HUES48 (cell line): Measurements from ENCODE around the gene CBY1.
A peak's percentile ranks its signal among the peaks of the same experiment; 100 is the strongest.
"Not testable (repeated sequence)": the region's sequence is repeated elsewhere in the genome, so short reads cannot be mapped to it uniquely, and the experiment has no call there.

Experiments
- H3K27ac ChIP-seq: one replicate; pipeline ENCODE4 v1.7.0; 2013; ENCODE audit warnings: low read depth, low read length, inconsistent platforms
- H3K27me3 ChIP-seq: 2 replicates; pipeline ENCODE4 v1.6.1; 2013; ENCODE audit warnings: mild to moderate bottlenecking, low read length; ENCODE audit not compliant: control insufficient read depth, insufficient read depth
- H3K36me3 ChIP-seq: 2 replicates; pipeline ENCODE4 v1.6.1; 2013; ENCODE audit warnings: low read length; ENCODE audit not compliant: control insufficient read depth, insufficient read depth
- H3K4me1 ChIP-seq: 2 replicates; pipeline ENCODE4 v1.6.1; 2013; ENCODE audit warnings: mild to moderate bottlenecking, low read length; ENCODE audit not compliant: control insufficient read depth, insufficient read depth
- H3K4me3 ChIP-seq: 2 replicates; pipeline ENCODE4 v1.5.1; 2013; ENCODE audit warnings: mild to moderate bottlenecking, low read depth, low read length
- H3K9ac ChIP-seq: 2 replicates; pipeline ENCODE4 v1.6.1; 2013; ENCODE audit warnings: mild to moderate bottlenecking, low read depth, low read length, moderate library complexity
- H3K9me3 ChIP-seq: 2 replicates; pipeline ENCODE4 v1.6.1; 2013; ENCODE audit warnings: low read length; ENCODE audit not compliant: control insufficient read depth, insufficient read depth

The CBY1 gene

GRCh38 chr22:38656256-38657044, at the start of gene CBY1, which contains the start of gene FAM227A:
CBY1 (plus strand) TSS chr22:38656638; CDS start chr22:38668055, 11,417 bp downstream.
FAM227A (minus strand) TSS chr22:38656392; CDS start chr22:38650168, 6,224 bp downstream.
- Histone ChIP-seq H3K27me3 (no peaks in the 10 kb centered on the region), H3K4me1 (0 out of 2 replicates have a peak, but pooled peaks cover 5% of the 10 kb centered on the region), H3K36me3 (no peaks in the 10 kb centered on the region), H3K27ac (peak within 1 kb of the TSS; percentile 96), H3K9ac (peak within 1 kb of the TSS; percentile 97), H3K4me3 (peak within 1 kb of the TSS; percentile 78), H3K9me3 (no peaks in the 10 kb centered on the region)

- H3K27ac ChIP-seq = no peak overlapping the region
- H3K4me3 ChIP-seq = no peak overlapping the region
- no peaks in the 10 kb centered on the region for H3K36me3 ChIP-seq
- no peaks in the 10 kb centered on the region for H3K27me3 ChIP-seq
- no peak overlapping the region for H3K9ac ChIP-seq
- no peaks in the 10 kb centered on the region for H3K9me3 ChIP-seq
- no peaks in the 10 kb centered on the region for H3K4me1 ChIP-seq
Measured at GRCh38 chr22:38607680-38608079, 48.8 kb upstream of the CBY1 start.

GRCh38 chr22:38608992-38609750, 47.3 kb upstream of the CBY1 start:
- no peaks in the 10 kb centered on the region for H3K27me3 ChIP-seq
- H3K4me3 ChIP-seq = no peak overlapping the region
- no peaks in the 10 kb centered on the region for H3K9me3 ChIP-seq
- no peaks in the 10 kb centered on the region for H3K36me3 ChIP-seq
- H3K4me1 ChIP-seq = no peaks in the 10 kb centered on the region
- H3K27ac ChIP-seq = no peak overlapping the region
- H3K9ac ChIP-seq = no peak overlapping the region

- H3K9ac ChIP-seq = no peak overlapping the region
- no peaks in the 10 kb centered on the region for H3K9me3 ChIP-seq
- H3K4me3 ChIP-seq = no peak overlapping the region
- H3K27ac ChIP-seq = no peak overlapping the region
- H3K36me3 ChIP-seq = no peaks in the 10 kb centered on the region
- H3K4me1 ChIP-seq = no peaks in the 10 kb centered on the region
- H3K27me3 ChIP-seq = no peaks in the 10 kb centered on the region
Measured at GRCh38 chr22:38610234-38610633, 46.2 kb upstream of the CBY1 start.

- Histone ChIP-seq H3K4me3 (no peak overlapping the region), H3K27me3 (no peaks in the 10 kb centered on the region), H3K36me3 (no peaks in the 10 kb centered on the region), H3K9ac (no peak overlapping the region), H3K9me3 (no peaks in the 10 kb centered on the region), H3K4me1 (no peaks in the 10 kb centered on the region), H3K27ac (no peak overlapping the region)
Measured at GRCh38 chr22:38611559-38611958, 44.9 kb upstream of the CBY1 start.

- H3K36me3 ChIP-seq = no peaks in the 10 kb centered on the region
Measured at GRCh38 chr22:38612217-38613006, 44.0 kb upstream of the CBY1 start.

GRCh38 chr22:38613588-38613987, 42.9 kb upstream of the CBY1 start:
- H3K4me1 ChIP-seq = no peaks in the 10 kb centered on the region
- H3K27ac ChIP-seq = no peak overlapping the region
- peaks cover 7% of the 10 kb centered on the region; the same call in 1 of the 2 replicates for H3K36me3 ChIP-seq
- no peak overlapping the region for H3K4me3 ChIP-seq
- H3K9me3 ChIP-seq = peaks cover 8% of the 10 kb centered on the region; the same call in 1 of the 2 replicates
- H3K9ac ChIP-seq = no peak overlapping the region
- H3K27me3 ChIP-seq = no peaks in the 10 kb centered on the region

More at GRCh38 chr22:38612217-38613006, 44.0 kb upstream of the CBY1 start:
- Histone ChIP-seq H3K9ac (no peak overlapping the region), H3K27ac (no peak overlapping the region), H3K9me3 (no peaks in the 10 kb centered on the region), H3K4me3 (no peak overlapping the region), H3K27me3 (no peaks in the 10 kb centered on the region), H3K4me1 (no peaks in the 10 kb centered on the region)

GRCh38 chr22:38614332-38615063, 41.9 kb upstream of the CBY1 start:
- peaks cover 9% of the 10 kb centered on the region for H3K36me3 ChIP-seq
- no peaks in the 10 kb centered on the region for H3K27me3 ChIP-seq
- H3K4me1 ChIP-seq = no peaks in the 10 kb centered on the region; the same call in 1 of the 2 replicates
- no peak overlapping the region for H3K27ac ChIP-seq
- H3K9me3 ChIP-seq = peaks cover 9% of the 10 kb centered on the region; the same call in 1 of the 2 replicates
- no peak overlapping the region for H3K4me3 ChIP-seq
- no peak overlapping the region for H3K9ac ChIP-seq

GRCh38 chr22:38615064-38615405, 41.4 kb upstream of the CBY1 start:
- H3K27ac ChIP-seq, H3K4me3 ChIP-seq, H3K27me3 ChIP-seq, H3K4me1 ChIP-seq, H3K9me3 ChIP-seq, H3K9ac ChIP-seq: not testable (repeated sequence)
- H3K36me3 ChIP-seq = peaks cover 13% of the 10 kb centered on the region

GRCh38 chr22:38618258-38618657, 38.2 kb upstream of the CBY1 start:
- Histone ChIP-seq H3K36me3 (peaks cover 13% of the 10 kb centered on the region), H3K27me3 (no peaks in the 10 kb centered on the region), H3K27ac (no peak overlapping the region), H3K4me3 (no peak overlapping the region), H3K9me3 (peaks cover 9% of the 10 kb centered on the region; the same call in 1 of the 2 replicates), H3K9ac (no peak overlapping the region), H3K4me1 (no peaks in the 10 kb centered on the region; the same call in 1 of the 2 replicates)
